Iris pigment epithelial cell (primary cell): Measurements from ENCODE around the gene NFATC1.

ENCODE experiments used
- DNase-seq: peaks from one replicate; pipeline ENCODE4 v3.0.0-alpha.2; 2011; ENCODE audit warnings: low read depth

NFATC1 gene

DNA sequence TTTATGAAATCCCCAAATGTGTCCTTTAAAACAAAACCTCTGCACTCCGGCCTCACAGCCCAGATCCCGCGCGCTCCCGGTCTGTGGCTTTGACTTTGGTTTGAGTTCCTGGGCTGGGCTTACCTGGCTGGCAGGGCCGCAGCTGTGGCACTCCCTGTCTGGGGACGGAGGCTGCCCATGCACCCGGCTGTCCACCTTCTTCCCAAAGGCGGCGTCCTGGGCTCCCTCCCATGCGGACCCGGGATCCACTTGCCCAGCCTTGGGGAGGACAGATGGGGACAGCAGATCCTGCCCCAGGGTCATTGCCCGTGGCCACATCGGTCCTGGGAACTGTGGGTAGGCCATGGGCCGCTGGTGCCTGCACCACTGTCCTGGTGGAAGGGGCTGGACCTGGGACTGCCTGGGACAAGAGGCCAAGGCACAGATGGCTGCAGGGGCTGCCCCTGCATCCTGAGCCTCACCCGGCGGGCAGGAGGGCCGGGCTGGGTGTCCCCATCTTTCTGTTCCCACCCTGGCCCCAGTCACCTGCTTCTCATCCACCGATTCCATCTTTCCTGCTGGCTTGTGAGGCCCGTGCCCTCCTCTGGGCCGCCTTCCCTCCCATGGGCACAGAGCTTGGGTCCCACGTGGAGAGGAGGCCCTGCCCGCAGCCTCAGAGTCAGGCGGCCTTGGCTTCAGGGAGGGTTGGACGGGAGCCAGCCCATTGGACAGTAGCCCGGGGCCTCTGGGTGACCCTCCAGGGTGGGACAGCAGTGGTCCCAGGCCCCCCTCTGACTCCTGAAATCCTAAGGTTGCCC is 27.7 kb downstream of the NFATC1 start:
- no peak for DNase-seq

DNA sequence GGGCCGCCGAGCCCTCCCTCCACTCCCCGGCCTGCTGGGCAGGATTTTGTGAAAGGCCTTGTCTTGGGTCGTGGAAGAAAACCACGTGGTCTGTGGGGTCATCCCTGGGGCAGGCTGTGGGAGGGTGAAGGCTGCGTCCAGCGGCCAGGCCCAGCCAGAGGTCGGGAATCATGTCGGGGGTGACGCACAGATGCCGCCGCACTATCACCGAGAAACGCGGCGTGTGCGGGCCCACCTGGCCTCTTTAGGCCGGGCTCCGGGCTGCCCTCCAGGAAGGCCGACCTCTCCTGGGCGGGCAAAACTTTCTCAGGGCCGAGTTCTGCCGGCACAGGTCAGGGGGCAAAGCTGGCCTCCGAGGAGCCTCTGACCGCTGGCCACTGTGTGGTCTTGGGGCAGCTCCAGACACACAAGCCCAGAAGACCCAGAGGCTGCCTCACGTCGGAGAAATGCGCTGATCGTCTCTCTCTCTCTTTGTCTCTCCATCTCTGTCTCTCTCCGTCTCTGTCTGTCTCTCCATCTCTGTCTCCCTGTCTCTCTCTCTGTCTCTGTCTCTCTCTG is 28.4 kb downstream of the NFATC1 start:
- DNase-seq, result no peak

DNA sequence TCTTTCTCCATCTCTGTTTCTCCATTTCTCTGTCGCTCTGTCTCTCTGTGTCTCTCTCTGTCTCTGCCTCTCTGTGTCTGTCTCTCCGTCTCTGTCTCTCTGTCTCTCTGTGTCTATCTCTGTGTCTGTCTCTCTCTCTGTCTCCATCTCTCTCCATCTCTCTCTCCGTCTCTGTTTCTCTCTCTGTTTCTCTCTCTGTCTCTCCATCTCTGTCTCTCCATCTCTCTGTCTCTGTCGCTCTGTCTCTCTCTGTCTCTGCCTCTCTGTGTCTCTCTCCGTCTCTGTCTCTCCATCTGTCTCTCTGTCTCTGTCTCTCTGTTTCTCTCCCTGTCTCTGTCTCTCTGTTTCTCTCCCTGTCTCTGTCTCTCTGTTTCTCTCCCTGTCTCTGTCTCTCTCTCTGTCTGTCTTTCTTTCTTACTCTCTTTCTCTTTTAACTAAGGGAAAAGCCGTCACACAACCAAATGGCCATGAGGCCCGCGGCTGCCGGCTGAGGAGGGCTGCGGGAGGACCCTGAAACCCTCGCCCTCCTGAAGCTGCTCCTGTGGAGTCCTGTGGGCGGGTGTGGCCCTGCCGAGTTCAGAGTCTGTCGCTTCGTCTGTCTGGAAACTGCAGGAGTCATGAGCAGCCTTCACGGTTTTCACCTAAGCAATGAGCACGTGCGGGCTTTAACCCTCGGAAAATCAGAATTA is 29.3 kb downstream of the NFATC1 start:
- DNase-seq, result no peak

DNA sequence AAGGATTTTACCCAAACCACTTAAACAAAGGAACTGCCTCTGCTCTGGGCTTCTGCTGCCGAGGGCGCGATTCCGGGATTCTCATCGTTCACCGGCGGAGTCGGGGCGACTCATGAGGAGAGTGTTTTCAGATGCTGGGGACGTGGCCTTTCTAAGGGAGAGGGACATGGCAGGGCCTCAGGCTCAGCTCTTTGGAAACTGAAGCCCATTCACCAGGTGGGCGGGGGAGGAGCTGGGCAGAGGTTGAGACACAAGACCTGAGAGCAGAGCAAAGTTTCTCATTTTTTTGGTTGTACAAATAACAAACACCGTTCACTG is 29.8 kb downstream of the NFATC1 start:
- DNase-seq, result no peak

DNA sequence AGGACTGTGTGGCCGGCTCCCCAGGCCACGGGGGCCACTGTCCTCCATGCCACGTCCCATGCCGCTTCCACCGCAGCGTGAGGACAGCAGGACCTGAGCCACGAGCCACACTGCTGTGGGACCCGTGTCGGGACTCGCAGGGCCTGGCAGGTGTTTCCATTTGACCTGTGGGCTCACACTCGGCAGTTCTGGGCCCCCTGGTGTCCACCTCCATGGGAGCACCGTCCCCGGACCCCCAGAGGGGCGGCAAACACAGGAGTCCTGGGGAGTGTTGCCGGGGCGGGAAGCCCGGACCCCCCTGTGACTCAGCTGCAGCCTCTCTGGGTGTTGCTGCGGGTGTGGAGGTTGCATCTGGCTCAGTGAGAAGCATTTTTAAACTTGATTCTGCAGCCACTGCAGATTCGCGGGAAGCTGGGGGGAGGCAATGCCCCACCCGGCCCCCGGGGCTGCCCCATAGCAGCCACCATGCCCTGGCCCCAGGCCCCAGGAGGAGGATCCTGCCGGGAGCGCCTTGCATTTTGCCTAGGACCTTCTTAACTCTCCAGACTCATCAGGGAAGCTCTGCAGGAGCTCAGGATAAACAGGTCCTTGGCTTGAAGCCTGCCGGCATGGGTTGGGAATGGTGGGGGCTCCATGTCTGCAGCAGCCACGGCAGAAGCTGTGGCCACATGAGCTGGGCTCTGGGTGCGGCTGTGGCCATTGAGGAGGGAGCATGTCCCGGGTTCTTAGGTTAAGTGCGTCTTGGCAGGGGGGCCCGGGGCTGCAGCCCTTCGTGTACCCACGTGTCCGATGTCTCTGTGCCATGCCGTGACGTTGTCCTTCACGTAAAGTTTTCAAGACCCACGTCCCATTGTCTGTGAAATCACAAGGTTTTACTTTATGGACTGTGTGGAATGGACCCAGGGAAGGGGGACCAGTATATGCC is 30.9 kb downstream of the NFATC1 start:
- DNase-seq, result no peak

DNA sequence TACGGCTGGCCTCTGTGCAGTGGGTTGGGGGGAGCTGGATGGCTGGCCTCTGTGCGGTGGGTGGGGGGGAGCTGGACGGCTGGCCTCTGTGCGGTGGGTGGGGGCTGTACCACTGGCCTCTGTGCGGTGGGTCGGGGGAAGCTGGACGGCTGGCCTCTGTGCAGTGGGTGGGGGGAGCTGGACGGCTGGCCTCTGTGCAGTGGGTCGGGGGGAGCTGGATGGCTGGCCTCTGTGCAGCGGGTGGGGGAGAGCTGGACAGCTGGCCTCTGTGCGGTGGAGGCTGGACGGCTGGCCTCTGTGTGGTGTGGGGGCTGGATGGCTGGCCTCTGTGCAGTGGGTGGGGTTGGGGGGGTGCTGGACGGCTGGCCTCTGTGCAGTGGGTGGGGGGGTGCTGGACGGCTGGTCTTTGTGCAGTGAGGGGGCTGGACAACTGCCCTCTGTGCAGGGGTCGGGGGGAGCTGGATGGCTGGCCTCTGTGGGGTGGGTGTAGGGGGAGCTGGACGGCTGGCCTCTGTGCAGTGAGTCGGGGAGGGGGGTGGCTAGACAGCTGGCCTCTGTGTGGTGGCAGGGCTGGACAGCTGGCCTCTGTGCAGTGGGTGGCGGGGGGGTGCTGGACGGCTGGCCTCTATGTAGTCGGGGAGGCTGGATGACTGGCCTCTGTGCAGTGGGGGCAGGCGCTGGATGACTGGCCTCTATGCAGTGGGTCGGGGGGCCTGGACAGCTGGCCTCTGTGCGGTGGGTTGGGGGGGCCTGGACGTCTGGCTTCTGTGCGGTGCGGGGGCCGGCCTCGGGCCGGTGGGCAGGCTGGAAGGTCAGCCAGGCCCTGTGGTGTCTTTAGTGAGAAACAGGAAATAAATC is 31.9 kb downstream of the NFATC1 start:
- no peak for DNase-seq

DNA sequence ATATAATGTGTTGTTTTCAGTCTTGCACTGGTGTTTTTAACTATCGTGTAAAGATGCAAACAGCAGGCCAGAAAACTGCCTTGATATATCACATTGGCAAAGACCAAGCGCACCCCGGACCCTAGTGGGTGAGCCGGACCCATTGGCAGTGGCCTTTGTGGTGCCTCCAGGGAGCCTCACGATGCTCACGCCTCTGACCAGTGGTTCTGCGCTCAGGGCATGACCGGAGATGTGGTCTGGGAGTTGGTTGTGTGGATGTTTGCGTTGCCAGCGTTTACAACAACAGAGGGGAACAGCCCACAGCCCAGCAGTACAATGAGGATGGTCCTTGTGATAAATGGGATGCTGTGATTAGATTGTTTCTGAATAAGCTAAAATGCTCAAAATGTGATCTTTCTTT is 32.6 kb downstream of the NFATC1 start:
- no peak for DNase-seq

DNA sequence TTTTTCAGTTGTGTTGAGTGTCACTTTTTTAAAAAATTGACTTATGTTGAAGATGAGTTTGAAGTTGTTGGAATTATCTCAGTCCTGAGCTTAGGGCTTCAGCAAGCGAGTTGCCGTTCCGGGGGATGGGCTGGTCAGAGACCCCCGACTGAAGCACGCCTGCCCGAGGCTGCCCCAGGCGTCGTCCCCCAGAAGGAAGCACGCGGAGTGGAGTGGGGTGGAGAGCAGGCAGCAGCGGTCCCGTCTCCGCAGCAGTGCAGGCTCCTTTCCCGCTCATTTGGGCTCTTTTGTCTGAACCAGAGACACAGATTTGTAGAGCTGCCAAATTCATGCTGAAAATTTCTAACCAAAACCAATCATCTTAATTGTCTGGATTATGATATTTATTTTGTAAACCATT is 33.7 kb downstream of the NFATC1 start:
- DNase-seq, result no peak

DNA sequence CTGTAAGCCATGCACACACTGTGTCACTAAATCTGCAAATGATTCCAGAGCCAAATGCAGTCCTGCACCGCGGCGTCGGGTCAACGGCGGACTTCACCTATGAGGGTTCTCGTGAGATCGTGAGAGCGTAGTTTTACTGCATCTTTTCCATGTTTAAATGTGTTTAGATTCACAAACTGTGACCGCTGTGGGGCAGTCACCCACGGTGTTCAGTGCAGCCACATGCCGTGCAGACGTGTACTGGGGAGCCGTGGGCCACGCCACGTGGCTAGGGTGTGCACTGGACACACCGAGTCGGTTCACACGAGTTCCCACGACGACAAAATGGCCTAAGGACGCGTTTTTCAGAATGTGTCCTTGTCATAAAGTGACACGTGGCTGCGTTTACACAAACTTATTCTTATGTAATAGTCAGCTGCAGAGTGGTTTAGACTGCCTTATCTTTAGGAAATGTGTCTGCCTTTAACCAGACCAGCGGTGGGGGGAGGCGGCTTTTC is 34.1 kb downstream of the NFATC1 start:
- DNase-seq, result no peak

DNA sequence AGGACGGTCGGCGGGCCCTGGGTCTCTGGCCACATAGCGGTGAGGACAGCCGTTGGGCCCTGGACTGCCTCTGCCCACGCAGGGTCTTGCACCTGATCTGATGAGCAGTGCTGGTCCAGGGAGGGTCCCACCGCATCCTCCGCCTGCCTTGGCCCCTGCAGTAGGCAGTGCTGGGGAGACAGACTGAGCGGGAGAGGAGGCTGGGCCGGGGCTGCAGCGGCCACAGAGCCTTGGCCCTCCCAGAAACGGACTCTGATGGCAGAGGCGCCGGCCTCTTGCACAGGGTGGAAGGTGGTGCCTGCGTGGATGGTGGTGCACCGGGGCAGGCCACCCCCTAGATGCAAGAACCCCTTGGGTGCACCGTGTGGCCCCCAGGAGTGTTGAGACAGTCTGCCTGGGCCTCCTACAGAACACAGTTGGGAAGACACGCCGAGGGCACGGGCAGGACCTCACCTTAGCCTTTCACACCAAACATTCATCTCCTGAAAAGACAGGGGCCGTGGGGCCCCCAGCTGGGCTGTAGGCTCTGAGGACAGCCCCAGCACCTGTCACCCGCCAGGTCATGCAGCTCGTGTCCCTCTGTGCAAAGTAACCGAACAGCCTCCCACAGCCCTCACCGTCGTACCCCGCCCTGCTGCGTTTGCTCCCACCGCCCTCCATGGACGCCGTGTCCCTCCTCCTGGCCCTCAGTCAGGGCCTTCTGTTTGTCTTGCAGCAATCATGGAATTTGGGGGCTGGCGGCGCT is 36.8 kb downstream of the NFATC1 start:
- DNase-seq, result no peak

DNA sequence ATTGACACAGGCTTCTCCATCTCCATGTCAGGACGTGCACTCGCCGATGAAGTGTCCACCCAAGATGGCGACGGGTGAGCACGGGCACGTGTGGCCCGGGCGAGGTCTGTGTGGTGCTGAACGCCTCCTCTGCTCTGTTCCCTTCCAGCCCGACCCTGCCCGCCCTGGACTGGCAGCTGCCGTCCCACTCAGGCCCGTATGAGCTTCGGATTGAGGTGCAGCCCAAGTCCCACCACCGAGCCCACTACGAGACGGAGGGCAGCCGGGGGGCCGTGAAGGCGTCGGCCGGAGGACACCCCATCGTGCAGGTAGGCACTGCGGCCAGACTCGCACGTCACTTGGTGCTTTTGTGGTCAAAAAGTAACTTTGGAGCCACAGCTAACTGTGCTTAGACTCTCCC is 37.7 kb downstream of the NFATC1 start:
- DNase-seq, result no peak

DNA sequence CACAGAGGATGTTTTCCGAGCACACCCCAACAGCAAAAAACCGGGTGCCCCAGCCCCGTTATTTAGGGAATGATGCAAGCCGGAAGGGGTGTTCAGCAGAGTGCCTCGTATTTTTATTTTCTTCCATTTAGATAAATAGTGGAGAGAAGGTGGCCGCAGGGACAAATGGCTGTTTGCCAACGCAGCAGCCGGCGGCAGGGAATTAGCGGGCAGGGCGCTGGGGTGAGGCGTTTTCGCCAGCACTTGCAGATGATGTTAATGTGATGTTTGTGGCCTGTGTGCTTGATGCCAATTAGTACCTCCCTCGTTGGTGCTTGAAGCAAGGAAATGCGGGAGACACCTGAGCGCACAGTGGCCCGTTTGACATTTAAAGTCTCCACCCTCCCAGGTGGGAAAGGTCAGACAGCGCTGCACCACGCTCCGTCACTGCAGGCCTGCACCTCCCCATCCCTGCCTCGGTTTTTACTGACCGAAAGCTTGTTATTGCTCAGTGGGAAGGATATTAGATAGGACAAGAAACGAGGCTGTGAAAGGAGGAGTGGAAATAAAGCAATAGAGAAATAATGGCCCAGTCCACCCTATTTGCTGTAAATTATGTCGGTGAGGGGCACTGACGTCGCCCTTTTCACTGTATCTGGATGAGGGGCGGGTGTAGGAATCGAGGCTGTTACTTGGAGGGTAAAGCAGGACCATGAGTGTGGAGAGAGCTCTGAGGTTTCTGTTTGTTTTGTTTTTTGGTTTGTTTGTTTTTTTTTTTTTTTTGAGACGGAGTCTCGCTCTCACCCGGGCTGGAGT is 39.1 kb downstream of the NFATC1 start:
- no peak for DNase-seq

DNA sequence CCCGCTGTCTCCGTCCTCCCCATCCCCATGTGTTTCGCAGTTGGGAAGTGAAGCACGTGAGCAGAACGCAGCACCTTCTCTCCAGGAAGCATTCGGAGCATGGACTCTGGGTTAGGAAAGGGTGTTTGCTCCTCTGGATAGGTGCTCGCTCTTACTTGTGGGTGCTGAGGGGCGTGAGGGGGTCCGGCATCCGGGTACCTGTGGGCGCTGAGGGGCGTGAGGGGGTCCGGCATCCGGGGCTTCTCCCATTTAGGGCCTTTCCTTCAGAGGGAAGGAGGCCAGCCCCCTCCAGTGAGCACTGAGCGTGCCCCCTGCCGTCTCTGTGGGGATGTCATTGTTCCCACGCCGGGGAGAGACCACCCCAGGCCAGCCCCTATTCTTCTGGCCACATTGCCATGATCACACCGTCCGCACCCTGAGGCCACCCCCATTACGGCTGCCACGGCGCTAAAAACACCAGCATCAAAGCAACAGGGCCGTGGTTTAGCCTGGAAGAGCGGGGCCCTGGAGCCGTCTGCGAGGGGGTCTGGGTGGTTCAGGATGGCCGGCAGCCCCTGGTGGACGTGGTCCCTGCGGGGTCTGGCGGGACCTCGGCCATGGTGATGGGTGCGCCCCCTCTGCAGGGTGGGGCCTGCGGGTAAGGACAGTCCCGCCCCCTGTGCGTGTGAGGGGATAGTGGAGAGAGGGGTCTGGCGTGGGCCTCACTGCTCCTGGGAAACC is 41.0 kb downstream of the NFATC1 start:
- DNase-seq, result no peak

DNA sequence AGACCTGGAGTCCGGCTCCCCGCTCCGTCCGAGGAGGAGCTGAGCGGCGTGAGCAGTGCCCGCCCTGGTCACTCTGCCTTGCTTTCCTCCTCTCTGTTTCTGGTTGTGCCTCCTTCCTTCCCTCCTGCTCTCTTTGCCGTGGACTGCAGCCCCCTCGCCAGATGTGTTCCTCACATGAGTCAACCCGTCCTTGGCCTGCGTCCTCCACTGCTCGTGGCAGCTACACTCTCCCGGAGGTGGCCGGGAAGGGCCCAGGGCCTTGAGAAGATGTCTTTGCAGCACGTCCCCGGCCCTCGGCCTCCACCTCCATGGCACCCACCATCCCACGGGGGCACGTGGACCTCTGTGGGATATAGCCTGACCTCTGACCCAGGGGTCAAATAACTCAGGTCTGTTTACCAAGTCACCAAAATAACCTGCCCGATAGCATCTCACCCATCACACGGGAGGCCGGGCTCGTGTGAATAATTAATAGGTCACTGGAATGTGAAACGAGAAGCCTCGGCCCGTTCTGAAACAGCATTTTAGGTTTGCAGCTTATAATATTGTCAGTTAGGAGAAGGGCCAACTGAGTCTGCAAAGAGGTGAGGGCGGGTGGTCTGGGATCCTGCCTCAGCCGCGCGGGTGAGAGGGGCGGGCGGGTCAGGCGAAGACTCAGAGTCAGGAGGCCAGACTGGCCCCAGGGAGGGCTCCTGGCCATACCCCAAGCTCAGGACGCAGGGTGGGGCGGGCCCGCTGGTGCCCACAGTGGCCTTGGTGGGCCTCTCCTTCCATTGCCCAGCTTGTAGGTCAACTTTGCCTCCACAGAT is 42.6 kb downstream of the NFATC1 start:
- DNase-seq, result no peak

DNA sequence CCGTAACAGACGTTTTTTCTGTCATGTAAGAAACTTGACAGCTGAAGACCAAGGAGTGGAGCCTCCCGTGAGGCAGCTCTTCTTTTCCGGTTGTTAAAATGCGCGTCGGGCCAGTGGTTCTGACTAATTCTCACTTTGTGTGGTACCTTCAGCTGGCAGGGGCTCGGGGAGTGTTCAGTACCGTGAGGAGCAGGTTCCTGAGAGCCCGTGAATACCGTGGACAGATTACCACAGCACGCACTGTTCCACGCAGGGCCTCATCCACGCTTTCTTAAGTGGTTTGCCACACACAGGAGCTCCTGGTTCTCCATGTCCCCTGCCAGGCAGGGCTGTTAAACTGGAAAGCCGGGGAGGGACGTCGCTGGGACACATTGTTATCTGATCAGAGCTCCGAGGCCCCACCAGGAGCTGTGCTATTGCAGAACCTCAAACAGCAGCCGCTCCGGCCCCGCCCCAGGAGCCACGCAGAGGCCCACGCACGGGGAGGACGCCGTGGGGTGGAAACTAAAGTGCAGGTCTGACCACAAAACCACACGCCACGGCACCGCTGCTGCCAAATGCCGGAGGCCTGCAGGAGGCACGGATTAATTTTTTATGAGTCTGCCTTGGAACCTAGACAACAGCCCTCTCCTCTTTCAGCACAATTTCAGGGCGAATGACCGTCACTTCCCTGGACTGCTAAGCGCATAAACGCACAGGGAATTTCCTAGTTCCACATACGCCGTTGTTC is 43.3 kb downstream of the NFATC1 start:
- peak; percentile 54 for DNase-seq

DNA sequence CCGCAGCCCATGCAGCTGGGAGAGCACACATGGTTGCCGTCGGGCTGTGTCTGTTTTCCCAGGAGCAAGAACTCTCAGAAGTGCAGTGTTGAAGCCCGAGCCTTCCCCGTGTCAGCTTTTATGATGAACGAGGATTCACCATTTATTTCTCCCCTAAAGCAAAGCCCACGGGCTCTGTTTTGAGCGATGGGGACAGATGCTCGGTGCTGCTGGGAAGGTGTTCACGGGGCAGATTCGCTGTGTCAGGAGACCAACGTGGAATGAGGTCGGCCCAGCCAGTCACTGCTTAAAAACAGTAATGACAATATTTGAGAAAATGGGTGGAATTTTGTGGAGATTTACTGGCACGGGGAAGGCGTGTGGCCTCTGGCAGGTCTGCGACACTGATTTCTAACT is 43.9 kb downstream of the NFATC1 start:
- no peak for DNase-seq

DNA sequence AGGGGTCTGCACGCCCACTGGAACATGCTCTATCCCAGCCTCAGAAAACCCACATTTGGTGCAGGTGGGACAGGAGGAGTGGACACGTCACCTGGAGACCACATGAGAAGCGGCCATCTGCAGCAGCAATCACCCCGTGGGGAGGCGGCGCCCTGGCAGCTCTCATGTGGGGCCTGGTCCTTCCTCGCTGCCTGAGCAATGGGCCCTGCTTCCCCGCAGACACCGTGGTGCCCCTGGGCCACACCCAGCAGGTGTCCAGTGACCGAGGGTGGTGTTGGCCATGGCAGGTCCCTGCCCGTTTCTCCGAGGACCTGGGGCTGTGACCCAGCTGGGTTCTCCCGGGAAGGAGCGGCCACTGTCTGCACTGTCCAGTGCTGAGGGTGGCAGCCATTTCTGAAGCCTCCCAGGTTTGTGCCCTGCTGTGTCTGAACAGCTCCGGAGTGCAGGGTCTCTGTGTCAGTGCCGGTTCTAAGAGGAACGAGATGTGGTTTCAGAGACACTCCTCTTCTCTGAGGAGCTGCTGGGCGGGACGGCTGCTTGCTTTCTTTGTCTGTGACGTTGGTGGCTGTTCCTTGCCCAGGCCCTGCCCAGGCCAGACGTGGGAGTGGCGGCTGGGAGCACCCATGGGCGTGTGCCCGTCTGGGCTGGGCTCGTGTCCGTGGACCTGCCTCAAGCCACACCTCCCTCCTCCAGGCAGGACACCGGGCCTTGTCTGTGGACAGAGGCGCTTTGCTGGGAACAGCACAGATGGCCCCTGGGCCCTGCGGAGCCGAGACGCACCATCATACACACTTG is 44.8 kb downstream of the NFATC1 start:
- DNase-seq, result no peak
